ENCODE data around the gene POFUT1. TPM values are rescaled to one million over a fixed set of nuclear protein-coding genes. Genes with fewer than 3 reads are reported as not detected.

POFUT1 gene
- total and polyA plus RNA-seq, 2 of the 8 experiments (the other 6 are each of a cell fraction or from before 2014, with no cell fraction given), result 19.4 to 24.4 TPM

DNA sequence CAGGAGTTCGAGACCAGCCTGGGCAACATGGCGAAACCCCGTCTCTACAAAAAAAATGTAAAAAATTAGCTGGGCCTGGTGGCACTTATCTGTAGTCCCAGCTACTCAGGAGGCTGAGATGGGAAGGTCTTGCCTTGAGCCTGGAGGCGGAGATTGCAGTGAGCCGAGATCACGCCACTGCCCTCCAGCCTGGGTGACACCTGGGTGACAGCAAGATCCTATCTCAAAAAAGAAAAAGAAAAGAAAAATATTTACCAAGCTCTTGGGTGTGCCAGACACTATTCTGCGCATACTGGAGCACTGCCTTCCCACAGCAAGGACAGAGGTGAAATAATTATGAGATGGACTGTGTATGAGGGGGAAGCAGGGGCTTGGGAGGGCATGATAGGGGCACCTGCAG lies 19.6 kb downstream of the POFUT1 start:
- H3K23me2 ChIP-seq (ENCODE audit: low read depth, low read length), result no peaks in the 10 kb centered on the region
- no peak overlapping the region for H3K27ac ChIP-seq (ENCODE audit: low read depth, low read length)
- H2AK5ac ChIP-seq (ENCODE audit: low read depth, low read length), result no peak overlapping the region
- H4K20me1 ChIP-seq (replicated peaks in 1 of 2; ENCODE audit: control insufficient read depth in 1 of 2, insufficient read depth in 2 of 2, low read length in 2 of 2), result peaks cover 2 to 6% of the 10 kb centered on the region in 2 experiments
- H3K9ac ChIP-seq (replicated peaks in 1 of 4; ENCODE audit: extremely low read depth in 1 of 4, low read depth in 3 of 4, low read length in 3 of 4), result no peak overlapping the region; a peak in 1 of 7 replicates
- H4K91ac ChIP-seq (replicated peaks; ENCODE audit: insufficient read length, low read length), result no peak overlapping the region
- 95% methylated on average over 7 of the region's 7 CpGs; no CpG with 5 or more reads in 1 of the 2 experiments for WGBS, 2 experiments (ENCODE audit: extremely low coverage in 1 of 2, insufficient coverage in 1 of 2, insufficient read length in 1 of 2, insufficient replicate concordance in 2 of 2, low coverage in 1 of 2, low lambda C conversion rate in 2 of 2, missing lambda C conversion rate in 1 of 2)
- H3K56ac ChIP-seq (replicated peaks; ENCODE audit: insufficient read length, low read depth, low read length), result no peak overlapping the region
- DNase-seq (ENCODE audit: low read depth in 1 of 2, low spot score in 2 of 2), result no peak
- TF ChIP-seq RNF2 (IDR thresholded peaks at IDR 0.05; ENCODE audit: borderline replicate concordance, low read depth, low read length, missing control alignments, poor library complexity, severe bottlenecking), result no peak
- TF ChIP-seq TAF7 (optimal IDR thresholded peaks at IDR 0.05; ENCODE audit: borderline replicate concordance, low read depth, low read length), result no peak
- TF ChIP-seq TAF1 (IDR thresholded peaks at IDR 0.05; ENCODE audit: low read depth, low read length), result no peak
- no peak for TF ChIP-seq BCL11A (IDR thresholded peaks at IDR 0.05; ENCODE audit: low read depth in 2 of 2, low read length in 2 of 2)
- no peak for TF ChIP-seq JUND (IDR thresholded peaks at IDR 0.05; ENCODE audit: low read length)
- TF ChIP-seq POU5F1 (IDR thresholded peaks at IDR 0.05; ENCODE audit: low read depth, low read length), result no peak
- no peak overlapping the region for H3K18ac ChIP-seq (ENCODE audit: extremely low read depth, low read length)
- H2BK20ac ChIP-seq (ENCODE audit: low read length), result no peak overlapping the region
- no peak overlapping the region for H2BK120ac ChIP-seq (replicated peaks; ENCODE audit: low read depth, low read length)
- no peak overlapping the region for H3K23ac ChIP-seq (ENCODE audit: insufficient read length)
- H2BK5ac ChIP-seq (ENCODE audit: low read depth, low read length), result no peak overlapping the region
- FAIRE-seq, result no peak
- no peak overlapping the region for H3K4ac ChIP-seq (replicated peaks; ENCODE audit: insufficient read length, low read depth, low read length)
- no peak overlapping the region for H4K5ac ChIP-seq (ENCODE audit: insufficient read length, low read depth, low read length)
- H4K8ac ChIP-seq (ENCODE audit: extremely low read depth, insufficient read depth, low read length), result no peak overlapping the region
- no peaks in the 10 kb centered on the region for H3K27me3 ChIP-seq (replicated peaks in 1 of 4; ENCODE audit: control insufficient read depth in 3 of 4, extremely low read depth in 1 of 4, insufficient read depth in 3 of 4, low read length in 3 of 4)
- ChIA-PET CTCF (ENCODE audit: partially characterized antibody) (no interaction called here), POLR2A (ENCODE audit: partially characterized antibody) (no interaction called here)
- no peaks in the 10 kb centered on the region for H3K4me1 ChIP-seq (replicated peaks in 1 of 4; ENCODE audit: control insufficient read depth in 3 of 4, insufficient read depth in 4 of 4, low read length in 3 of 4)
- no peaks in the 10 kb centered on the region for H3K9me3 ChIP-seq (ENCODE audit: insufficient read depth in 2 of 2, low read depth in 1 of 2, low read length in 1 of 2)
- peaks cover 29 to 39% (median 35%) of the 10 kb centered on the region in 4 experiments for H3K36me3 ChIP-seq (ENCODE audit: control insufficient read depth in 2 of 4, insufficient read depth in 4 of 4, low read length in 3 of 4)
- H3K4me2 ChIP-seq (ENCODE audit: insufficient read depth in 1 of 2, low read depth in 2 of 2, low read length in 2 of 2), result no peak overlapping the region
- no peaks in the 10 kb centered on the region for H3K79me2 ChIP-seq (ENCODE audit: control insufficient read depth in 1 of 2, insufficient read depth in 2 of 2, low read length in 2 of 2)
- H2AFZ ChIP-seq (ENCODE audit: low read length), result no peak overlapping the region
- no peak overlapping the region for H2BK15ac ChIP-seq (ENCODE audit: low read length)
- no peak overlapping the region for H3K4me3 ChIP-seq (ENCODE audit: extremely low read depth in 1 of 4, insufficient read depth in 2 of 4, low read depth in 3 of 4, low read length in 4 of 4)
- H3K79me1 ChIP-seq (ENCODE audit: low read depth, low read length), result no peaks in the 10 kb centered on the region; the same call in 1 of the 2 replicates
- no peak overlapping the region for H3K14ac ChIP-seq (ENCODE audit: insufficient read length)
- H2BK12ac ChIP-seq (ENCODE audit: low read depth, low read length), result no peak overlapping the region
